Activated CD4-positive, alpha-beta T cell treated with anti-CD3 and anti-CD28 coated beads, Interleukin-2, amount 50 U/mL, for 24 hours (primary cell): ENCODE results near the gene ATF7IP.

Experiments
- DNase-seq, 2 donors: peaks; one replicate each; pipeline ENCODE4 v3.0.0-alpha.2; 2020; ENCODE audit warnings: low read depth in 1 of 2, low spot score in 1 of 2

Gene ATF7IP

DNA sequence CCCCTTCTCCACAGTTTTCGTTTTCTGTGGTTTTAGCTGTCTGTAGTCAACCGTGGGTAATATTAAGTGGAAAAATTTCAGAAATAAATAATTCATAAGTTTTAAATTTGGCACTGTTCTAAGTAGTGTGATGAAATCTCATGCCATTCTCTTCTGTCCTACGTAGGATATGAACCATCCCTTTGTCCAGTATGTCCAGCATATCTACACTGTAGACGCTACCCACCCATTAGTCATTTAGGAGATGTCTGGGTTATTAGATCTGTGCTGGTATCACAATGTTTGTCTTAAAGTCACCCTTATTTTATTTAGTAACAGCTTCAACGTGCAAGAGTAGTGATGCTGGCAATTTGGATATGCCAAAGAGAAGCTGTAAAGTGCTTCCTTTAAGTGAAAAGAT, 44.7 kb downstream of the ATF7IP start:
- DNase-seq, result no peak

DNA sequence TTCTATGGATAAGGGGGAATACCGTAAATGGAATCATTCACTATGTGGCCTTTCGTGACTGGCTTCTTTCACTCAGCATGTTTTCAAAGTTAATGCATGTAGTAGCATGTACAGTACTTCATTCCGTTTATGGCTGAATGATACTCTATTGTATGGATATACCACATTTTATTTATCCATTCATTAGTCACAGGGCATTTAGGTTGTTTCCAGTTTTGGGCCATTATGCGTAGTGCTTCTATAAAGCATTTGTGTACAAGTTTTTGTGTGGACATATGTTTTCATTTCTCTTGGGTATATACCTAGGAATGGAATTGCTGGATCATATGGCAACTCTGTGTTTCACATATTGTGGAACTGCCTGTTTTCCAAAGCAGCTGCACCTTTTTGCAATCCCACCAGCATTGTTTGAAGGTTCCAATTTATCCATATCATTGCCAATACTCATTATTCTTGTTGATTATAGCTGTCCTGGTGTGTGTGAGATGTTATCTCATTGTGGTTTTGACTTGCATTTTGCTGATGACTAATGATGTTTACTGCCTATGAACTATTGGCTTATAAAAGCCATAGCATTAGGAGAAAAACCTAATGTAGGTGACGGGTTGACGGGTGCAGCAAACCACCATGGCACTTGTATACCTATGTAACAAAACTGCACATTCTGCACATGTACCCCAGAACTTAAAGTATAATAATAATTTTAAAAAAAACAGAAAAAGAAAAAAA, 45.5 kb downstream of the ATF7IP start:
- DNase-seq, result no peak

DNA sequence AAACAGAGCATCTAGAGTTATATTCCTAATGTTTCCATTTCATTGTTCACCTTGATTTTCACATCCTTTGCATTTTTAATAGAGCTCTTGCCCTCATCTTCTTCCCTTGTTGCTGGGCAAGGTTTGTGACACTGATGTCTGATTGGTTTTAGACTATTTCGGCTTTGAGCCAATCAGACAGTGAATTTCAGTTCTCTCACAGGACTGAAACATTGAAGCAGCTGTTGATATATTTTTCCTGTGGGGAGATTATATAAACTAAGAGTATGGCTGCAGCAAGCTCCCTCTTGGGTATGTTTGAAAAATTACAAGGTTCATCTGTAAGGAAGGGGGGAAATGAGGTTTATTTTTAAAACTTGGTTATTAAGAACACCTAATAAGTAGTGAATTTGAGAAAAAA, 51.2 kb downstream of the ATF7IP start:
- peak in 1 of 2 donors; percentile 27 for DNase-seq

GRCh38 chr12:14417715-14418114, 52.2 kb downstream of the ATF7IP start:
- DNase-seq, result peak in 1 of 2 donors; percentile 45

DNA sequence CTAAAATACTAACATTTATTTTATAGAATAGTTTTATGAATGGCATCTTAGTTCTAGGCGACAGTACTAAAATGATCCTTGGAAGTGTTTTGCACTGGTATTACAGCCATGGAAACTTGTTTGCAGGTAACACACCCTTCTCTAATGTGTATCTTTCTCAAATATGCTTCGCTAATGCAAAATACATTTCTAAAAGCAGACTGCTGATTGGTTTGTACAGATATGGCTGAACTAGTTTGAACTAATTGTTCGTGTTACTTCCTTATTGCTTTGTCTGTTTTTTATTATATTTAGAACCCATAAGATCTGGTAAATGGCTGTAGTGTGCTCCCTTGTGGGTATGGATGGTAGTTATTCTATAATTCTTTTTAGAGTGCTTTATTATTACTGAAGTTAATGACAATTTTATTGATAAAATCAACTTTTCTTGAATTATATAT, 53.0 kb downstream of the ATF7IP start:
- DNase-seq, result no peak

DNA sequence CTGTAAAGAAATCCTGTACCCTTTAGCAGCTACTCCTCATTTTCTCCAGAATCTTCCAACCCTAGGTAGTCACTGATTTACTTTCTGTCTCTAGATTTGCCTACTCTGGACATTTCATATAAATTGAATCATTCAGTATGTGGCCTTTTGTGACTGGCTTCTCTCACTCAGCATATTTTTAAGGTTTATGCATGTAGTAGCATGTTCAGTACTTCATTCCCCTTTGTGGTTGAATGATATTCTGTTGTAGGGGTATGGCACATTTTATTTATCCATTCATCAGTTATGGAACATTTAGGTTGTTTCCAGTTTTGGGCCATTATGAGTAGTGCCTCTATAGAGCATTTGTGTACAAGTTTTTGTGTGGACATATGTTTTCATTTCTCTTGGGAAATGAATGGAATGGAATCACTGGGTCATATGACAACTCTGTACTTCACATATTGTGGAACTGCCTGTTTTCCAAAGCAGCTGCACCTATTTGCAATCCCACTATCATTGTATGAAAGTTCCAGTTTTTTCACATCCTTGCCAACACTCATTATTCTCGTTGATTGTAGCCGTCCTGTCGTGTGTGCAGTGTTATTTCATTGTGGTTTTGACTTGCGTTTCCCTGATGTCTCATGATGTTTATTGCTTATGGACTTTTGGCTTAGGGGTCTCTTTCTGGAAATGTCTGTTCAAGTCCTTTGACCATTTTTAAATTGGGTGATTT, 57.2 kb downstream of the ATF7IP start:
- no peak for DNase-seq

DNA sequence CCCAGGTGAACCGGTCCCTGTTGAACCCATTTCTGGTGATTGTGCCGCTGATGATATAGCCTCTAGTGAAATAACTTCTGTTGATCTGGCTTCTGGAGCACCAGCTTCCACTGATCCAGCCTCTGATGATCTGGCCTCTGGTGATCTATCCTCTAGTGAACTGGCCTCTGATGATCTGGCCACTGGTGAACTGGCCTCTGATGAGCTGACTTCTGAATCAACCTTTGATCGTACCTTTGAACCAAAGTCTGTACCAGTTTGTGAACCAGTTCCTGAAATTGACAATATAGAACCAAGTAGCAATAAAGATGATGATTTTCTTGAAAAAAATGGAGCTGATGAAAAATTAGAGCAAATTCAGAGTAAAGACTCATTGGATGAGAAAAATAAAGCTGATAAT, 59.1 kb downstream of the ATF7IP start:
- no peak for DNase-seq

- DNase-seq, result no peak
Measured at GRCh38 chr12:14426792-14427191, 61.3 kb downstream of the ATF7IP start.

- DNase-seq, result no peak
Measured at GRCh38 chr12:14427929-14428328, 62.4 kb downstream of the ATF7IP start.

GRCh38 chr12:14430394-14430986, 65.0 kb downstream of the ATF7IP start:
- no peak for DNase-seq

DNA sequence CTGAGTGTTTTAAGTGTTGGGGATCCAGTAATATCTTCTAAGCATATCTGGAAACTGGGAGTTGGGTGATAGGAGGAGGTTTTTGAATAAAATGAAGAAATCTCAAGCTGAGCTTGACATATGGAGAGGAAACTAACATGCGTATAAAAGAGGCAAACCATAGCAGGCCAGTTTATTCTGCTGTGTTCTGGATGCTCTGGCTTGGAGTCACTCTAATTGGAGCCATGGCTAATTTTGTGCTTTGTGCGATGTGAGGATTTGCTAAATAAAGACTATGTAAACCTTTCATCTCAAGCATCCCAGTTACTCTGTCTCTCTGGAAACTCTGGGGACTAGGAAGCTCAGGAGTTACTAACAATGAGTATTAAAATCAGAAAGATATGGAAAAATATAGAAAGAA, 66.5 kb downstream of the ATF7IP start:
- DNase-seq, result no peak

DNA sequence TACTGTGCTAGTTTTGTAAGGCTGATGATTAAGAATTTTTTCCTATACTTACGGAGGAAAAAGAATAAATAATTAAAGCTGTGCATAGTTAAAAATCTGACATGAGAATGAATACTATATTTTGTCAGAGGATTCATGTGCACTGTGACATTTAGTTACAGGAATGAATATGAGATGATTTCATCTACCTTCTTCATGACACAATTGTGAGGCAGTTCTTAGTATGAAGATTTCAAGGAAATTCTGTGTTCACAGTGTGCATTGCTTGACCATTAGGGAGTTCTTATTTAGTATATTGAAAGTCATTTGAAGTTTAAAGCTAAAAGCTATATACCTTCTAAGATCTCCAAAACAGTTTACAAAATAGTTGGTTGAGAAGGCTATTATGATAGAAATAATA, 70.1 kb downstream of the ATF7IP start:
- DNase-seq, result no peak

DNA sequence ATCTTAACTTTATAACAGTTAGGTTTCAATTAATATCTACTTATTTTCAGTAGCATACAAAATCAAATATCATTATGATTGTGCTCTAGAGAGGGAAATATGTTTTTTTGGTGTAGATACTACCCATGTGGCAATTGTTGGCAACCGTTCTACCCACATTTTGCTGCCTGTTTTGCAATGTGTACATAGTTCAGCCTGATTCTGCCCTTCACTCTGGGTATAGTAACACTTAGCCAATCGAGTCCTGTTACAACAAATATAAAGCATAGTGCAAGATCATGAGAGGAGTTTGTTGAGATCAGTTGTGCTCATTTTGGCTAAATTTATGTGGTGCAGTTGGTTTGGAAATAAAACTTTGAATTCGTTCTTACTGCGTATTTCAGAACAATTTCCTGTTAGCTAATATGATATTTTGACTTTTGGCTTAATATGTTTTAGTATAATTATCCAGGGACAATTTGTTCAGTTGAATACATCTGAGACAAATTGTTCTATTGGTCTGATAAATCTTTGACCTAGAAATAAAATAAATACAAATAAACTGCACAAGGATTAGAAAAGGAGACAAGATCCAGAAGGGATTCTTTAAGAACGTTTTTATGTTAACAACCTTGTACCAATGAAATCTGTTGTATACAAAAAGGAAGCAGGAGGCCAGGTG, 76.9 kb downstream of the ATF7IP start:
- no peak for DNase-seq

DNA sequence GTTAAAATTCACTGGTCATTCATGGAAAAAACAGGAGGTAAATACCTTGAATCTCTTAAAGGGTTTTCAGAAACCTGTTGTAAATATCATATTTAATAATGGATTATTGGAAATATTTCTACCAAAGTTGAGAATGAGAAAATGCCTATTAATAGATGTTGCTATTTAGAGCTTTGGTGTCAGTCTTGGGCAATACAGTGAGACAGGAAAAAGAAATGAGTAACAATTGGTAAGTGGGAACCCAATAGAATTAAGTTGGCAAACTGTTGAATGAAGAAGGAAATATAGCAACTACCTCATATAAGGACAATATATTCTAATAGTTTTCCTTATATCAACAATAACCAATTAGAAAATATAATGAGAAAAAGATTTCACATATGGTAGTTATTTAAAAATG, 78.0 kb downstream of the ATF7IP start:
- DNase-seq, result no peak

DNA sequence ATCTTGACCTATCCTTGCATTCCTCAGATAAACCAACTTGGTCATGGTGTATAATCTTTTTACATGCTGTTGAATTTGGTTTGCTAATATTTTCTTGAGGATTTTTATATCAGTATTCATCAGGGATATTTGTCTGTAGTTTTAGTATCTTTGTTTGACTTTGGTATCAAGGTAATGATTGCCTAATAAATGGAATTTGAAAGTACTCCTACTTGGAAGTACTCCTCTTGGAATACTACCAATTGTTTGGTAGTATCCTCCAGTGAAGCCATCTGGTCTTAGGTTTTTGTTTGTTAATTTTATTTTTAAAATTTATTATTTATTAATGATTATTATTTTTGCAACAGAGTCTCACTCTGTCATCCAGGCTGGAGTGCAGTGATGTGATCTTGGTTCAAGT, 85.0 kb downstream of the ATF7IP start:
- DNase-seq, result no peak

DNA sequence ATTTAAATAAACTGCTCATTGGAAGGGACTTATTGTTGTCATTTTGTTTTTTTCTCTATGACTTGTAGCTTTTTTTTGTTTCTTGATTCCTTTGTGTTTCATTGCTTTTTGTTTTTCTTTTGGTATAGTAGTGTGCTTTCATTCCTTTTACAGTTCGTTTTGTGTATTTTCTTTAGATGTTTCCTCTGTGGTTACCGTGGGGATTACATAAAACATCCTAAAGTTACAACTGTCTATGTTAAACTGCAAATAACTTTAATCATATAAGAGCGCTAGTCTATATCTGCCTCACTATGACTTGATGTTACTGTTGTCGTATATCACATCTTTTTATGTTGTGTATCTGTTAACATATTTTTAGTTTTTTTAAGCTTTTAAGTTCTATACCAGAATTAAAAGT, 86.9 kb downstream of the ATF7IP start:
- DNase-seq, result no peak

- no peak for DNase-seq
Measured at GRCh38 chr12:14452865-14453264, 87.4 kb downstream of the ATF7IP start.

- DNase-seq, result peak in 1 of 2 donors; percentile 30
Measured at GRCh38 chr12:14454098-14454907, 88.8 kb downstream of the ATF7IP start.

DNA sequence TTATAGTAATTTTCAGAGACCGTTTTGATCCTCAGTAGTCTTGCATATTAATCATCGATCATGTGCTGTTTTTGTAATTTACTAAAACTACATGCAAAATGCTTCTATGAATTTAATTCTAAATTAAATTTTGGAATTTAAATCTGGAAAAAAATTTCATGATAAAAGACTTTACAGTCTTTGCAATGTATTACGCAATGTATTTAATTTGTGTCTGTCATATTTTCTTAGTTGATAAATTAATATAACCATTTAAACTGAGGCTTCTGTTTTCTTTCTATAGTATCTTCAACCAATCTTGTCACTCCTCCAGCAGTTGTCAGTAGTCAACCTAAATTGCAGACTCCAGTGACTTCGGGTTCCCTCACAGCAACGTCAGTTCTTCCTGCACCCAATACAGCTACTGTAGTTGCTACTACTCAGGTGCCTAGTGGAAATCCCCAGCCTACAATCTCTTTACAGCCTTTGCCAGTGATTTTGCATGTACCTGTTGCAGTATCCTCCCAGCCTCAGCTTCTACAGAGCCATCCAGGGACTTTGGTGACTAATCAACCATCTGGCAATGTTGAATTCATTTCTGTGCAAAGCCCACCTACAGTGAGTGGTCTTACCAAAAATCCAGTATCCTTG, 94.8 kb downstream of the ATF7IP start:
- DNase-seq, result no peak

DNA sequence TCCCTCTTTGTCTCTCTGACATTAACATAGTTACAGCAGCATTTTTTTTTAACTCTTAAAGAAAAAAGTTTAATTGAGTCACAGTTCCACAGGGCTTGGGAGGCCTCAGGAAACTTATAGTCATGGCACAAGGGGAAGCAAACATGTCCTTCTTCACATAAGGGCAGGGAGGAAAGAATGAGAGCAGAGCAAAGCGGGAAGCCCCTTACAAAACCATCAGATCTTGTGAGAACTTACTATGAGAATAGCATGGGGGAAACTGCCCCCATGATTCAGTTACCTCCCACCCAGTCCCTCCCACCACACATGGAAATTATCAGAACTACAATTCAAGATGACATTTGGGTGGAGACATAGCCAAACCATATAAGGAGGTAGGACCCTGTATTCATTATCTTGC, 106.0 kb downstream of the ATF7IP start:
- DNase-seq, result peak in 1 of 2 donors; percentile 6
